HG02759 (cell line): ENCODE results near the gene CSAG2.
"Not testable (repeated sequence)": the region's sequence is repeated elsewhere in the genome, so short reads cannot be mapped to it uniquely, and the experiment has no call there.

Experiments used
- ATAC-seq: cut with Tn5 transposase; IDR thresholded peaks from one replicate; pipeline ENCODE4 v1.9.1; 2021; ENCODE audit warnings: mild to moderate bottlenecking, moderate library complexity; ENCODE audit not compliant: unreplicated experiment

The CSAG2 gene

GRCh38 chrX:152709173-152709572 lies at the start of gene CSAG2:
Gene CSAG2, minus strand, starts transcription at chrX:152709273. Its CDS starts 161 bp downstream, at chrX:152709112.
- not testable (repeated sequence) for ATAC-seq

DNA sequence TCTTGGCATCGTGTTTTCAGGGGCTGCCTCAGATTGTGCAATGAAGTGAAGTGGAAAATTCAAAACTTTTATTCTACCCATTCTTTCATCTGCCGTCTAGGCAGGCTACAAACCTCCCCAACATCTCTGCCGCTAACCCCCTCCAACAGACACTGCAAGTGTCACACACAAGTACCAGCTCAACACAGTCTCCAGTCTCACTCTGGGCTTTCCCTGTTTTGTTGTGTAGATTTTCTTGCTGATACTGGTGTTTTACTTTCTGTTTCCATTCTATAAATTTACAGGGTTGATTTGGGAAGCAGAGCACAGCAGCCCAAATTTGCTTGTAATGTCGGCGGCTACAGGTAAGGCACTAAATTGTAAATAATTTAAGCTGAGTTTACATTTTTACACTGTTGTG lies 45.8 kb upstream of the CSAG2 start:
- not testable (repeated sequence) for ATAC-seq

GRCh38 chrX:152753686-152754650 lies 44.9 kb upstream of the CSAG2 start, which contains the start of gene MAGEA2:
Gene MAGEA2, minus strand, starts transcription at chrX:152753842. Its CDS starts 2,479 bp downstream, at chrX:152751363.
- ATAC-seq, result not testable (repeated sequence)

DNA sequence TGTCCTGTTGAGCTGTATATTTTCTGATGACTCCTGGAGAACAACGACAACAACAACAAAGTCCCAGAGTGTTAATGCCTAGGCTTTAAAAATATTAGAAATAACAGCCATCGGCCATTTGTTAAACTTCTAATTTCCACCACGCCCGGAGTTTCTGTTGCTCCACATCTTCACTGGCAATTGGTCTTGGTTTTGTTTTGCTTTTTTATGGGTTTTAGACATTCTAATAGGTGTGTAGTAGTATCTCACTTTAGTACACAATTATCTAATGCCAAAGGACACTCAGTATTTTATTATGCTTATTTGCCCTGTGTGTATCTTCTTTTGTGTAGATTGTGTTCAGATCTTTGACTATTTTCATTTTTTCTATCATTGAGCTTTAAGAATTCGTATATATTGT lies 29.5 kb upstream of the CSAG2 start:
- ATAC-seq, result no peak

DNA sequence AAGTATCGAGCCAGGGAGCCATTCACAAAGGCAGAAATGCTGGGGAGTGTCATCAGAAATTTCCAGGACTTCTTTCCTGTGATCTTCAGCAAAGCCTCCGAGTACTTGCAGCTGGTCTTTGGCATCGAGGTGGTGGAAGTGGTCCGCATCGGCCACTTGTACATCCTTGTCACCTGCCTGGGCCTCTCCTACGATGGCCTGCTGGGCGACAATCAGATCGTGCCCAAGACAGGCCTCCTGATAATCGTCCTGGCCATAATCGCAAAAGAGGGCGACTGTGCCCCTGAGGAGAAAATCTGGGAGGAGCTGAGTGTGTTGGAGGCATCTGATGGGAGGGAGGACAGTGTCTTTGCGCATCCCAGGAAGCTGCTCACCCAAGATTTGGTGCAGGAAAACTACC lies 27.5 kb upstream of the CSAG2 start:
- not testable (repeated sequence) for ATAC-seq

- ATAC-seq, result no peak
These were observed 26.9 kb upstream of the CSAG2 start for GRCh38 chrX:152735860-152736511.

- ATAC-seq, result no peak
These were observed 26.0 kb upstream of the CSAG2 start for GRCh38 chrX:152735101-152735500.

- ATAC-seq, result not testable (repeated sequence)
These were observed 25.2 kb upstream of the CSAG2 start for GRCh38 chrX:152734143-152734858.

DNA sequence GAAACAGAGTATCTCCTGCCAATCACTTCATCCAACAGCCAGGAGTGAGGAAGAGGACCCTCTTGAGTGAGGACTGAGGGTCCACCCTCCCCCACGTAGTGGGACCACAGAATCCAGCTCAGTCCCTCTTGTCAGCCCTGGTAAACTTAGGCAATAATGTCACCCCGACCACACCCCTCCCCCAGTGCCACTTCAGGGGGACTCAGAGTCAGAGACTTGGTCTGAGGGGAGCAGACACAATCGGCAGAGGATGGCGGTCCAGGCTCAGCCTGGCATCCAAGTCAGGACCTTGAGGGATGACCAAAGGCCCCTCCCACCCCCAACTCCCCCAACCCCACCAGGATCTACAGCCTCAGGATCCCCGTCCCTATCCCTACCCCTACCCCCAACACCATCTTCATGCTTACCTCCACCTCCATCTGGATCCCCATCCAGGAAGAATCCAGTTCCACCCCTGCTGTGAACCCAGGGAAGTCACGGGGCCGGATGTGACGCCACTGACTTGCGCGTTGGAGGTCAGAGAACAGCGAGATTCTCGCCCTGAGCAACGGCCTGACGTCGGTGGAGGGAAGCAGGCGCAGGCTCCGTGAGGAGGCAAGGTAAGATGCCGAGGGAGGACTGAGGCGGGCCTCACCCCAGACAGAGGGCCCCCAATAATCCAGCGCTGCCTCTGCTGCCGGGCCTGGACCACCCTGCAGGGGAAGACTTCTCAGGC lies 24.3 kb upstream of the CSAG2 start, which contains the start of the genes CSAG1 and MAGEA12:
CSAG1 (minus strand) TSS at position 461 of the 715 bp plus-strand sequence. CDS start 1,261 bp downstream, outside the sequence.
MAGEA12 (plus strand) TSS at position 497 of the 715 bp plus-strand sequence. CDS start 2,405 bp downstream, outside the sequence.
- ATAC-seq, result no peak

DNA sequence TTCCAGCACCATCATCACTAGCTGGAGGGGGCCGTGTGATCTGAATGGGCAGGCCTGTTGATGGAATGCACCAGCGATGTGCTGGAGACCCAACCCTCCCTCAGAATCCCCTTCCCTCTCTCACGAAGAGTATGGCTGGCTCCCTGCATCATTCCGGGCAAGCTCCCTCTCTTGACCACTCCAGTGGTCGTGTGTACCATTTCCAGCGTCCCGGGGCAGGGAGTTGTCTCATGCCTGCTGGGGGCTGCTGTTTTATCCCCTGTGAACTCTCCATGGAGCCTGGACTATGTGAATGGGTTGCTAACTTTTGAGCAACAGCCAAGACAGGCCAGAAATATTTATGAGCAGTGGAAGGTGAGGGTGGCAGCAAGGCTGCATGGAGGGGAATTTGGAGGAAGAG lies 16.3 kb upstream of the CSAG2 start:
- no peak for ATAC-seq

GRCh38 chrX:152713815-152714787 lies 5.0 kb upstream of the CSAG2 start, which contains the start of gene MAGEA2B:
Gene MAGEA2B, plus strand, starts transcription at chrX:152714628. Its CDS starts 2,479 bp downstream, at chrX:152717107.
- not testable (repeated sequence) for ATAC-seq

- not testable (repeated sequence) for ATAC-seq
These were observed 4.1 kb upstream of the CSAG2 start for GRCh38 chrX:152713195-152713594.

DNA sequence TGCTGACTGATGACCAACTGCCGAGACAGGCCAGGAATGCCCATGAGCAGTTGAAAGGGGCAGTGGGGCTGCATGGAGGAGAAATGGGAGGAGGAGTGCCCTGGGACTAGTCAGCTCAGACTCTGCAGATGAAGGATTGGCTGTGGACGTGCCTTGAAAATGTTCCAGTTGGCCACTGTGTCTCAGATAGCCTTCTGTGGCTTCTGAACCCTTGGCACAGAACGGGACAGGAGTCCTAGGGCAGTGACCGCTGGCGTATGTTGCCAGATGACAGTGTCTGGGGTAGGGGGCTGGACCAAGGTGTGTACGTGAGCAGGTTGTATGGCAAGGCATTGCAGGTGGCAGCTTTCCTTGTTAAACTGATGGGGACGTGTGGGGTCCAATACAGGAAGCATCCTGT lies 2.6 kb downstream of the CSAG2 start:
- ATAC-seq, result not testable (repeated sequence)

- ATAC-seq, result not testable (repeated sequence)
These were observed 8.7 kb downstream of the CSAG2 start for GRCh38 chrX:152700390-152700789.

- not testable (repeated sequence) for ATAC-seq
These were observed 10.8 kb downstream of the CSAG2 start, which contains the start of gene MAGEA3 for GRCh38 chrX:152697952-152698931. Gene MAGEA3, plus strand, starts transcription at chrX:152698794. Its CDS starts 2,039 bp downstream, at chrX:152700833.

DNA sequence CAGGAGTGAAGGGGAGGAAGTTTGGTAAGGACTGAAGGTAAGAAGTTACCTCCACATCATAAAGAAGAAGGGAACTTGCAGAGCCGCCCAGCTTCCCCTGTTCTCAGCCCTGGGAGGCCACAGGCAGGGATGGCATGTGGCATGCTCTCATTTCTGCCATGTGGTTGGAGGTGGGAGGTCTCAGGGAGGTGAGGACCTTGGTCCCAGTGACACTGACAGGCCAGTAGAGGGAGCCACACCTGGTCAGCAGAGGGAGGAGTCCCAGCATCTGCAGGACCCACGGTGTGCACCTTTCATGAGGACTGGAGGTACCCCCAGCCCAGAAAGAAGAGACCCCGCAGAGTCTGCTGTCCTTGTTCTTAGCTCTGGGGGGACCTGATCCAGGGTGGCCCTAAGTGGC lies 28.1 kb downstream of the CSAG2 start:
- ATAC-seq, result peak; percentile 76

- ATAC-seq, result not testable (repeated sequence)
These were observed 34.4 kb downstream of the CSAG2 start for GRCh38 chrX:152674652-152675051.
